IMR-90 (cell line): ENCODE results near the gene PDE4B.

Experiments used
- BHLHE40 ChIP-seq: fragments of 150-350 bp; IDR thresholded peaks from 2 replicates; pipeline ENCODE4 v1.6.1; 2016; ENCODE audit warnings: mild to moderate bottlenecking, low read depth, low read length
- CTCF ChIP-seq: conservative IDR thresholded peaks from 2 replicates; pipeline ENCODE4 v1.5.1; 2012; ENCODE audit warnings: mild to moderate bottlenecking, low read depth, low read length, improper control_type of control experiment
- ELK1 ChIP-seq: fragments of 150-350 bp; IDR thresholded peaks from 2 replicates; pipeline ENCODE4 v1.6.1; 2016; ENCODE audit warnings: low read depth, mild to moderate bottlenecking, low read length, moderate library complexity, borderline replicate concordance
- FOS ChIP-seq: fragments of 150-350 bp; IDR thresholded peaks from 2 replicates; pipeline ENCODE4 v1.6.1; 2016; ENCODE audit warnings: low read depth, low read length
- MAFK ChIP-seq: IDR thresholded peaks from 2 replicates; pipeline ENCODE4 v1.6.1; 2012; ENCODE audit warnings: low read depth, low read length, improper control_type of control experiment
- MAZ ChIP-seq: IDR thresholded peaks from 2 replicates; pipeline ENCODE4 v1.6.1; 2012; ENCODE audit warnings: low read depth, mild to moderate bottlenecking, low read length, improper control_type of control experiment, moderate library complexity, borderline replicate concordance
- POLR2A ChIP-seq: IDR thresholded peaks from 2 replicates; pipeline ENCODE4 v1.6.1; 2012; ENCODE audit warnings: mild to moderate bottlenecking, low read depth, low read length
- RAD21 ChIP-seq: IDR thresholded peaks from 2 replicates; pipeline ENCODE4 v1.6.1; 2012; ENCODE audit warnings: low read length, improper control_type of control experiment
- RCOR1 ChIP-seq: IDR thresholded peaks from 2 replicates; pipeline ENCODE4 v1.6.1; 2012; ENCODE audit warnings: mild to moderate bottlenecking, low read length, improper control_type of control experiment; ENCODE audit not compliant: insufficient replicate concordance
- SMC3 ChIP-seq: fragments of 150-350 bp; IDR thresholded peaks from 2 replicates; pipeline ENCODE4 v1.6.1; 2016; ENCODE audit warnings: low read depth, mild to moderate bottlenecking, antibody characterized with exemption, low read length, moderate library complexity
- USF2 ChIP-seq: fragments of 150-350 bp; IDR thresholded peaks from 2 replicates; pipeline ENCODE4 v1.6.1; 2017; ENCODE audit warnings: mild to moderate bottlenecking, antibody characterized with exemption, low read length, low read depth

GRCh38 chr1:66154394-66154793 is 361.7 kb downstream of the PDE4B start:
- TF ChIP-seq CTCF: no peak
- TF ChIP-seq RAD21: no peak
- no peak for TF ChIP-seq USF2
- TF ChIP-seq RCOR1: no peak
- TF ChIP-seq MAZ: no peak
- TF ChIP-seq SMC3: no peak
- no peak for TF ChIP-seq POLR2A
- no peak for TF ChIP-seq ELK1
- TF ChIP-seq MAFK: no peak
- no peak for TF ChIP-seq FOS
- no peak for TF ChIP-seq BHLHE40
